ENCODE measurements around the gene MCHR2.

Gene MCHR2

GRCh38 chr6:99885051-99885450 is 109.0 kb downstream of the MCHR2 start:
- no peaks in the 10 kb centered on the region for H3K9me2 ChIP-seq (replicated peaks; ENCODE audit: insufficient read depth, low read length)
- H3K4me3 ChIP-seq (ENCODE audit: low read length): no peak overlapping the region
- no peak overlapping the region for H3K4me2 ChIP-seq (ENCODE audit: low read depth, low read length)
- H2AFZ ChIP-seq (ENCODE audit: low read length): no peak overlapping the region
- no peaks in the 10 kb centered on the region for H3K27me3 ChIP-seq (replicated peaks; ENCODE audit: insufficient read depth, low read length)
- H3K36me3 ChIP-seq (replicated peaks; ENCODE audit: insufficient read depth, low read length): no peaks in the 10 kb centered on the region
- TF ChIP-seq EZH2phosphoT487 (IDR thresholded peaks at IDR 0.05; ENCODE audit: low read length) (no peak), EZH2 (optimal IDR thresholded peaks at IDR 0.05; ENCODE audit: low read depth, low read length) (no peak), CTCF (IDR thresholded peaks at IDR 0.05; ENCODE audit: low read length) (no peak)
- H3K27ac ChIP-seq (ENCODE audit: low read length): no peak overlapping the region
- no peaks in the 10 kb centered on the region for H3F3A ChIP-seq (ENCODE audit: insufficient read depth, low read length)
- H3K4me1 ChIP-seq (ENCODE audit: low read length): no peaks in the 10 kb centered on the region
- H4K20me1 ChIP-seq (ENCODE audit: insufficient read depth, low read length): no peaks in the 10 kb centered on the region
- H3K9me3 ChIP-seq (replicated peaks; ENCODE audit: insufficient read depth, low read length): no peaks in the 10 kb centered on the region
- DNase-seq: no peak
- no peak overlapping the region for H3K9ac ChIP-seq (ENCODE audit: low read length)
- H3K79me2 ChIP-seq (ENCODE audit: low read length): no peaks in the 10 kb centered on the region

GRCh38 chr6:99882128-99882702 is 111.8 kb downstream of the MCHR2 start:
- TF ChIP-seq CTCF (IDR thresholded peaks at IDR 0.05; ENCODE audit: low read length) (no peak), EZH2phosphoT487 (IDR thresholded peaks at IDR 0.05; ENCODE audit: low read length) (no peak), EZH2 (optimal IDR thresholded peaks at IDR 0.05; ENCODE audit: low read depth, low read length) (no peak)
- Histone ChIP-seq H3K9me2 (replicated peaks; ENCODE audit: insufficient read depth, low read length) (no peaks in the 10 kb centered on the region), H3K79me2 (ENCODE audit: low read length) (no peaks in the 10 kb centered on the region), H3K4me3 (ENCODE audit: low read length) (no peak overlapping the region), H3K36me3 (replicated peaks; ENCODE audit: insufficient read depth, low read length) (no peaks in the 10 kb centered on the region), H4K20me1 (ENCODE audit: insufficient read depth, low read length) (no peaks in the 10 kb centered on the region), H2AFZ (ENCODE audit: low read length) (no peak overlapping the region), H3K4me2 (ENCODE audit: low read depth, low read length) (no peak overlapping the region), H3F3A (ENCODE audit: insufficient read depth, low read length) (no peaks in the 10 kb centered on the region), H3K27ac (ENCODE audit: low read length) (no peak overlapping the region), H3K9ac (ENCODE audit: low read length) (no peak overlapping the region), H3K4me1 (ENCODE audit: low read length) (no peaks in the 10 kb centered on the region), H3K27me3 (replicated peaks; ENCODE audit: insufficient read depth, low read length) (no peaks in the 10 kb centered on the region), H3K9me3 (replicated peaks; ENCODE audit: insufficient read depth, low read length) (no peaks in the 10 kb centered on the region)
- DNase-seq: no peak

- no peak for TF ChIP-seq CTCF (IDR thresholded peaks at IDR 0.05; ENCODE audit: low read length)
- TF ChIP-seq EZH2phosphoT487 (IDR thresholded peaks at IDR 0.05; ENCODE audit: low read length): no peak
- TF ChIP-seq EZH2 (optimal IDR thresholded peaks at IDR 0.05; ENCODE audit: low read depth, low read length): no peak
- Histone ChIP-seq H3K4me3 (ENCODE audit: low read length) (no peak overlapping the region), H3K4me1 (ENCODE audit: low read length) (no peaks in the 10 kb centered on the region), H3K79me2 (ENCODE audit: low read length) (no peaks in the 10 kb centered on the region), H3F3A (ENCODE audit: insufficient read depth, low read length) (no peaks in the 10 kb centered on the region), H3K9ac (ENCODE audit: low read length) (no peak overlapping the region), H3K9me2 (replicated peaks; ENCODE audit: insufficient read depth, low read length) (no peaks in the 10 kb centered on the region), H3K36me3 (replicated peaks; ENCODE audit: insufficient read depth, low read length) (no peaks in the 10 kb centered on the region), H3K4me2 (ENCODE audit: low read depth, low read length) (no peak overlapping the region), H4K20me1 (ENCODE audit: insufficient read depth, low read length) (no peaks in the 10 kb centered on the region), H3K9me3 (replicated peaks; ENCODE audit: insufficient read depth, low read length) (no peaks in the 10 kb centered on the region), H3K27me3 (replicated peaks; ENCODE audit: insufficient read depth, low read length) (no peaks in the 10 kb centered on the region), H2AFZ (ENCODE audit: low read length) (no peak overlapping the region), H3K27ac (ENCODE audit: low read length) (no peak overlapping the region)
- no peak for DNase-seq
Measured at GRCh38 chr6:99879431-99879830, 114.6 kb downstream of the MCHR2 start.
